MM.1S (cell line): Measurements from ENCODE around the gene TDRD1.

Experiments used
- DNase-seq: peaks from one replicate; pipeline ENCODE4 v3.0.0-alpha.2; 2015
- H2AFZ ChIP-seq: fragments of 300-600 bp; sonication (generic); 2 replicates; pipeline ENCODE4 v1.6.0; 2016; ENCODE audit warnings: antibody characterized with exemption, low read length
- H3F3A ChIP-seq: fragments of 300-600 bp; sonication (generic); 2 replicates; pipeline ENCODE4 v1.6.1; 2016; ENCODE audit warnings: mild to moderate bottlenecking, antibody characterized with exemption, low read length, moderate library complexity, mixed read lengths; ENCODE audit not compliant: insufficient read depth
- H3K27ac ChIP-seq: fragments of 300-600 bp; sonication (generic); 2 replicates; pipeline ENCODE4 v1.5.1; 2016; ENCODE audit warnings: mild to moderate bottlenecking, low read length
- H3K27me3 ChIP-seq: fragments of 300-600 bp; sonication (generic); replicated peaks from 2 replicates; pipeline ENCODE4 v1.6.0; 2016; ENCODE audit warnings: low read length; ENCODE audit not compliant: insufficient read depth
- H3K36me3 ChIP-seq: fragments of 300-600 bp; sonication (generic); replicated peaks from 2 replicates; pipeline ENCODE4 v1.6.1; 2016; ENCODE audit warnings: mild to moderate bottlenecking, low read length, mixed read lengths; ENCODE audit not compliant: insufficient read depth
- H3K4me1 ChIP-seq: fragments of 300-600 bp; sonication (generic); 2 replicates; pipeline ENCODE4 v1.6.1; 2016; ENCODE audit warnings: low read length, mixed read lengths
- H3K4me2 ChIP-seq: fragments of 300-600 bp; sonication (generic); 2 replicates; pipeline ENCODE4 v1.6.0; 2016; ENCODE audit warnings: low read depth, low read length
- H3K4me3 ChIP-seq: fragments of 300-600 bp; sonication (generic); 2 replicates; pipeline ENCODE4 v1.5.1; 2016; ENCODE audit warnings: low read length, mixed read lengths
- H3K79me2 ChIP-seq: fragments of 300-600 bp; sonication (generic); 2 replicates; pipeline ENCODE4 v1.6.1; 2016; ENCODE audit warnings: mixed run types, low read length, mixed read lengths
- H3K9ac ChIP-seq: fragments of 300-600 bp; sonication (generic); 2 replicates; pipeline ENCODE4 v1.6.1; 2016; ENCODE audit warnings: low read length, mixed read lengths
- H3K9me2 ChIP-seq: fragments of 300-600 bp; sonication (generic); replicated peaks from 2 replicates; pipeline ENCODE4 v1.6.1; 2016; ENCODE audit warnings: mild to moderate bottlenecking, low read length, mixed read lengths; ENCODE audit not compliant: insufficient read depth
- H3K9me3 ChIP-seq: fragments of 300-600 bp; sonication (generic); replicated peaks from 2 replicates; pipeline ENCODE4 v1.6.1; 2016; ENCODE audit warnings: mild to moderate bottlenecking, low read length, mixed read lengths; ENCODE audit not compliant: insufficient read depth
- H4K20me1 ChIP-seq: fragments of 300-600 bp; sonication (generic); 2 replicates; pipeline ENCODE4 v1.6.1; 2016; ENCODE audit warnings: mild to moderate bottlenecking, low read length, moderate library complexity, mixed read lengths; ENCODE audit not compliant: insufficient read depth
- CTCF ChIP-seq: fragments of 300-600 bp; sonication (generic); IDR thresholded peaks from 2 replicates; pipeline ENCODE4 v1.5.1; 2016; ENCODE audit warnings: antibody characterized with exemption, low read length, mixed read lengths
- EZH2 ChIP-seq: fragments of 300-600 bp; sonication (generic); optimal IDR thresholded peaks from 2 replicates; pipeline ENCODE3; 2017; ENCODE audit warnings: low read depth, mild to moderate bottlenecking, antibody characterized with exemption, low read length, mixed read lengths
- EZH2phosphoT487 ChIP-seq: fragments of 300-600 bp; sonication (generic); IDR thresholded peaks from 2 replicates; pipeline ENCODE4 v1.6.1; 2018; ENCODE audit warnings: antibody characterized with exemption, low read length

TDRD1 gene

GRCh38 chr10:114246679-114247305 lies 67.6 kb downstream of the TDRD1 start:
- DNase-seq, result no peak
- Histone ChIP-seq H3K4me2 (no peak overlapping the region), H3K27ac (no peak overlapping the region), H3K27me3 (no peaks in the 10 kb centered on the region), H2AFZ (no peak overlapping the region), H3K9me3 (no peaks in the 10 kb centered on the region), H3K79me2 (no peaks in the 10 kb centered on the region), H3K4me3 (no peak overlapping the region), H3K36me3 (no peaks in the 10 kb centered on the region), H3K4me1 (no peaks in the 10 kb centered on the region), H4K20me1 (no peaks in the 10 kb centered on the region), H3F3A (no peaks in the 10 kb centered on the region), H3K9ac (no peak overlapping the region), H3K9me2 (no peaks in the 10 kb centered on the region)
- TF ChIP-seq EZH2phosphoT487 (no peak), EZH2 (no peak), CTCF (no peak)

DNA sequence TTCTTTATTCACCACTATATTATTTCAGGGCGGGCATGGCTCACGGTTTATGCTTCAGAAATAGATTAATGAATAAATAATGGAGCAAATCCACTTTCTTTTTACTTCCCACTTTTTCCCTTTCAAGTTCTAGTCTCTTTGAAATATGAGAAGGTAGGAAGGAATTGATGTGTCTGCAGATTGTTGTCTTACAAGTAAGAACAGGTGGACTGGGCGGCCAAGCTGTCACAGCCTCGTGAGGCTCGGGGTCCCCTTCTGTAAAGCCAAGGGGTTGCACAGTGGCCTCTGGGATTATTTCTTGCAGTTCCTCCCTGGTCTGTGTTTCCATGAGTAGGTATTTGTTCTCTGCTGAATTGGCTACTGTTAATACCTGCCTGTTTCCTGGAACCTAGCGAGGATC lies 71.1 kb downstream of the TDRD1 start:
- H3K27ac ChIP-seq, result no peak overlapping the region
- no peak overlapping the region for H2AFZ ChIP-seq

DNA sequence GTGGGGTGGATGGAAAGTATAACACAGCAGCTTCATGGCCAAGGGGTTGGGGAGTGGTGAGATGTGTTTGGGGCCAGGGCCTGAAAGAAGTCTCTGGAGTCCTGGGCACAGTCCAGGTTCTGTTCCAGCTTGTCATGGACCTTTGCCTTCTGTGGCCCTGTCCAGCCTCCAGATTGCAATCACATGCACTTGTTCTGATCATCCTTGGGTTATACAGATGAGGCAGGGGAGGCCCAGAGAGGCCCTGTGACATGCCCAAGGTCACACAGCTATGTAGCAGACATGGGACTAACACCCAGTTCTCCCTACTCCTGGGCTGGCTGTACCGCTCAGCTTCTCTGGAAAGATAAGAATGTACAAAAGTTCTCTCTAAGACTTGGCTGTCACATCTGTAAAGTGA lies 71.6 kb downstream of the TDRD1 start:
- no peak overlapping the region for H3K4me2 ChIP-seq
- no peak overlapping the region for H3K9ac ChIP-seq
- H3K4me3 ChIP-seq, result no peak overlapping the region
- no peaks in the 10 kb centered on the region for H3K79me2 ChIP-seq
- no peak for DNase-seq
- H3K27me3 ChIP-seq, result no peaks in the 10 kb centered on the region
- H3K9me3 ChIP-seq, result no peaks in the 10 kb centered on the region
- H2AFZ ChIP-seq, result no peak overlapping the region
- no peaks in the 10 kb centered on the region for H3K4me1 ChIP-seq
- H3F3A ChIP-seq, result no peaks in the 10 kb centered on the region
- TF ChIP-seq EZH2phosphoT487 (no peak), CTCF (no peak), EZH2 (no peak)
- no peaks in the 10 kb centered on the region for H4K20me1 ChIP-seq
- no peak overlapping the region for H3K27ac ChIP-seq
- no peaks in the 10 kb centered on the region for H3K36me3 ChIP-seq
- H3K9me2 ChIP-seq, result no peaks in the 10 kb centered on the region

More for the DNA sequence above, 71.1 kb downstream of the TDRD1 start:
- DNase-seq, result no peak
- Histone ChIP-seq H3K9me3 (no peaks in the 10 kb centered on the region), H3K27me3 (no peaks in the 10 kb centered on the region), H3K79me2 (no peaks in the 10 kb centered on the region), H3K9ac (no peak overlapping the region), H3K9me2 (no peaks in the 10 kb centered on the region), H4K20me1 (no peaks in the 10 kb centered on the region), H3F3A (no peaks in the 10 kb centered on the region), H3K36me3 (no peaks in the 10 kb centered on the region), H3K4me1 (no peaks in the 10 kb centered on the region), H3K4me3 (no peak overlapping the region), H3K4me2 (no peak overlapping the region)
- TF ChIP-seq EZH2 (no peak), CTCF (no peak), EZH2phosphoT487 (no peak)
